ENCODE data around the gene STIM1.
"Not testable (repeated sequence)": the region's sequence is repeated elsewhere in the genome, so short reads cannot be mapped to it uniquely, and the experiment has no call there.

Gene STIM1

GRCh38 chr11:3890014-3890413 lies 34.5 kb downstream of the STIM1 start:
- no peak for DNase-seq

- no peak for DNase-seq
Measured at GRCh38 chr11:3890806-3891205, 35.3 kb downstream of the STIM1 start.

GRCh38 chr11:3891751-3892150 lies 36.3 kb downstream of the STIM1 start:
- no peak for DNase-seq

DNA sequence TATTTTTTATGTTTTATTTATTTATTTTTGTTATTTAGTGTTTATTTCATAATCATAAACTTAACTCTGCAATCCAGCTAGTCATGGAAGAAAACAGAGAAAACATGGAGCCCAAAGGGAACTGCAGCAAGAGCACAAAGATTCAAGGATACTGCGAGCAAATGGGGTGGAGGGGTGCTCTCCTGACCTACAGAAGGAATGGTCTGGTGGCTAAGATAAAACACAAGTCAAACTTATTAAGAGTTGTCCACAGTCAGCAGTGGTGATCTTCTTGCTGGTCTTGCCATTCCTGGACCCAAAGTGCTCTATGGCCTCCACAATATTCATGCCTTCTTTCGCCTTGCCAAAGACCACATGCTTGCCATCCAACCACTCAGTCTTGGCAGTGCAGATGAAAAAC lies 36.7 kb downstream of the STIM1 start:
- no peak for DNase-seq

DNA sequence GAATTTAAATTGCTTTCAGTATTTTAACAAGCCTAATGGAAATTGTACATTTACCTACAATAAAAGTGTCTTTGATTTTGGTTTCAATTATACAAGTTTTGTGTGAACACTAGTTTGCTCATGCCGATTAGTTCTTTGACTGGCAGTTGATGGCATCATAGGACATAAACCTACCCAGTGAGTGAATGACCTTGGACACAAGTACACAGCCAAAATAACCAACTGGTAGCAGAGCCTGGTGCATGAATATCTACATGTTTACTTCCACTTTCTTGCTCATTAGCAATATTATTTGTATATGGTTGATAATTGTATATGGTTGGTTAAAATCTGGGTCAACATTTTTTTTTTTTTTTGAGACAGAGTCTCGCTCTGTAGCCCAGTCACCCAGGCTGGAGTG lies 37.8 kb downstream of the STIM1 start:
- no peak for DNase-seq

GRCh38 chr11:3894128-3894731 lies 38.8 kb downstream of the STIM1 start:
- DNase-seq: peak; percentile 85

DNA sequence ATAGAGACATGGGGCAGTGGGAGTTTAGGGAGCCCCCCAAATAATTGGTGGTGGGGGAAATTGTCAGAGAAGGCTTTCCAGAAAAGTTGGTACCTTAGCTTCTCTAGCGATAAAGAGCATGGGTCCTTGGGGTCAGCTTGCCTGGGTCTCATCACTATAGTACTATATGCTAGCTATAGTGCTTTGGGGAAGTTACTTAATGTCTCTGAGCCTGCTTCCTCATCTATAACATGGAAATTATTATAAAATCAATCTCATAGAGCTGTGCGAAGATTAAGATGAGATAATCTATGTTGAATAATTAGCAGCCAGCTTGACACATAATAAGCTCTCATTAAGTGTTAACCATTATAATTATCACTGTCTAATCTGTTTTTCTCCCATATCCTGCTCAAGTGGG lies 41.2 kb downstream of the STIM1 start:
- no peak for DNase-seq

GRCh38 chr11:3900230-3900629 lies 44.8 kb downstream of the STIM1 start:
- DNase-seq: not testable (repeated sequence)

DNA sequence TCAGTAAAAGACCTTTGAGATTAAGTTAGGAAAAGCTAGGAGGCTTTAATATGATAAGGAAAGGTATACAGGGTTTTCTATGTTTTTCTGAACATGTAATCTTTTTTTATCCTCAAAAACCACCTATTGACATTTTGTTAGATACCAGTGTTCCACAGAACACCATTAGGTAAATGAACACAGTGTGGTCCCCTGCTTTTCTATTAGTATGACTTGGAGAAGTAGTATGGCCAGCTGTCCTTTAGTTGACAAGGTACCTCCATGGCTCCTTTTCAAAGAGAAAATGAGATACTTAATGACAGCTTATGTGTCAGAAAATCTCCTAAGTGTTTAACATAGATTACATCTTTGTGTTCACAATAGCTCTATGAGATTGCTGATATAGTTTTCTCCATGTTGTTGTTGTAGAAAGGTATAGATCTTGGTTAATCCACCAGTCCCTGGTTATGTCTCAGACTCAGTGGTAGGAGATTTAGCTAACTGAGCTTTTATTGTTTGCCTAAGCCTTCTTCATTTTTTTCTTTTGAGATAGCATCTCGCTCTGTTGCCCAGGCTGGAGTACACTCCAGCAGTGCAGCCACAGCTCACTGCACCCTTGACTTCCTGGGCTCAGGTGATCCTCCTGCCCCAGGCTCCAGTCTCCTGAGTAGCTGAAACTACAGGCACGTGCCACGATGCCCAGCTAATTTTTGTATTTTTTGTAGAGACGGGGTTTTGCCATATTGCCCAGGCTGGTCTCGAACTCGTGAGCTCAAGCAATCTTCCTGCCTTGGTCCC lies 46.0 kb downstream of the STIM1 start:
- no peak for DNase-seq

GRCh38 chr11:3902441-3902840 lies 47.0 kb downstream of the STIM1 start:
- DNase-seq: no peak

- DNase-seq: no peak
Measured at GRCh38 chr11:3903207-3903896, 47.9 kb downstream of the STIM1 start.

DNA sequence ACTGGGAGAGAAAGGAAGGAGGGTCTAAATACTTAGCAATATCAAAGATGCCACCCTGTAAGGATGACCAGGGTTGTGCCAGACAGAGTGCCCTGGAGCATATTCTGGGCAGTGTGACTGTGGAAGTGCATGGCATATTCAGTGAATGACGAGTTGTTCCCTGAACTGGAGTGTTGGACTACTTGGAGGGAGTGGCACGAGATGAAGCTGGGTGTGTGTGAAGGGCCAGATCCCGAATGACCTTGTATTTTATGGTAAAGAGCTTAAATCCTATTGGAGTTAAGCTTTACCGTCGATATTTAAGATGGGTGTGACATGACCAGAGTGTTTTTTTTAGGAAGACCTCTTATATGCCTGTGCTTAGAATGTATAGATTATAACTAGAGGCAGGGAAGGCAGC lies 48.8 kb downstream of the STIM1 start:
- DNase-seq: no peak

GRCh38 chr11:3905080-3905953 lies 49.9 kb downstream of the STIM1 start:
- DNase-seq: peak; percentile 59

- DNase-seq: no peak
Measured at GRCh38 chr11:3906166-3906565, 50.7 kb downstream of the STIM1 start.

DNA sequence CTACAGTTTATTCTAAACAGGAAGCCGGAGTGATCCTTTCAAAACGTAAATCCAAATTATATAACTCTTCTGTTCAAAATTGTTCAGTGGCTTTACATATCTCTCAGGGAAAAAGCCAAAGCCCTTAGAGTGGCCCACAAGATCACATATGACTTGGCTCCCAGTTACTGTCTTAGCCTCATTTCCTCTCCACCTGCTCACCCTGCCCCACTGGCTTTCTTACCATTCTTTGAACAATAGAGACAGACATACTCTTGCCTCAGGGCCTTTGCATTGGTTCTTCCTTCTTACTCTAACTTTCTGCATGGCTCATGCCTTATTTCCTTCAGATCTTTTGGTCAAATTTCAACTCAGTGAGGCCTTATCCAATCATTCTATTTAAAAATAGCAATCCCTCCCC lies 52.1 kb downstream of the STIM1 start:
- no peak for DNase-seq

GRCh38 chr11:3909901-3910300 lies 54.4 kb downstream of the STIM1 start:
- DNase-seq: no peak

- no peak for DNase-seq
Measured at GRCh38 chr11:3911908-3912505, 56.5 kb downstream of the STIM1 start.

DNA sequence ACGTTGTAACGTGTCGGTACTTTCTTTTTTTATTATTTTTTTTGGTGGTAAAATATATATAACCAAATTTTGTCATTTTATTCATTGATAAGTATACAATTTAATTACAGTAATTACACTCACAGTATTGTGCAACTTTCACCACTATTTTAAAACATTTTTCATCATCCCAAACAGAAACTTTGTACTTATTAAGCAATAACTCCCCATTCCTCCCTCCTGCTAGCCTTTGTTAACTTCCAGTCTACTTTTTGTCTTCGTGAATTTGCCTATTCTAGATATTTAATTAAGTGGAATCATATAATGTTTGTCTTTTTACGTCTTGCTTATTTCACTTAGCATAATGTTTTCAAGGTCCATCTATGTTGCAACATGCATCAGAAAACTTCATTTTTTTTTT lies 58.5 kb downstream of the STIM1 start:
- no peak for DNase-seq

DNA sequence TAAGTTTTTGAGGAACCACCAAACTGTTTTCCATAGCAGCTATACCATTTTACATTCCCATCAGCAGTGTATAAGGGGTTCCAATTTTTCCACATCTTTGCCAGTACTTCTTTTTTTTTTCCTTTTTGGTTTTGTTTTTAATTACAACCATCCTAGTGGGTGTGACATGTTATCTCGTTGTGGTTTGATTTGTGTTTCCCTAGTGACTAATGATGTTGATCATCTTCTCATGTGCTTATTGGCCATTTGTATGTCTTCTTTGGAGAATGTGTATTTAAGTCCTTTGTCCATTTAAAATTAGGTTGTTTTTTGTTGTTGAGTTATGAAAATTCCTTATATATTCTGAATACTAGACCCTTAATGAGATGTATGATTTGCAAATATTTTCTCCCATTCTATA lies 59.3 kb downstream of the STIM1 start:
- no peak for DNase-seq

DNA sequence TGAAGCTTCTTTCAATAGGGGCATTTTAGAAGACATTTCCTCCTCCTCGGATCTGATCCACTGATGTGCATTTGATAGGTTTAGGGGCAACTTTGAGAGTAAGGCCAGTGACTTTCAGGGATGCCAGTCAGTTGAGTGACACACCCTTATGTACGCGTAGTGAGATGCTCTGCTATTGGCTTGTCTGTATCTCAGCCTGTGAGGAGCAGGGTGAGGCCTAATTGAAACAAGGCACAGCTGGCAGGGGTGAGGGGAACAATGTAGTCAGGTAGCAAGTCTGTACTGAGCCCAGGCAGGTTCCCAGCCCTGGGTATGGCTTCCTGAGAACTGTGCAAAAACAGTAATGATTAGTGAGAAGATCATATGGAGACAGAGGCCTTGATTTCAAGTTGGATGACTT lies 61.5 kb downstream of the STIM1 start:
- DNase-seq: no peak

DNA sequence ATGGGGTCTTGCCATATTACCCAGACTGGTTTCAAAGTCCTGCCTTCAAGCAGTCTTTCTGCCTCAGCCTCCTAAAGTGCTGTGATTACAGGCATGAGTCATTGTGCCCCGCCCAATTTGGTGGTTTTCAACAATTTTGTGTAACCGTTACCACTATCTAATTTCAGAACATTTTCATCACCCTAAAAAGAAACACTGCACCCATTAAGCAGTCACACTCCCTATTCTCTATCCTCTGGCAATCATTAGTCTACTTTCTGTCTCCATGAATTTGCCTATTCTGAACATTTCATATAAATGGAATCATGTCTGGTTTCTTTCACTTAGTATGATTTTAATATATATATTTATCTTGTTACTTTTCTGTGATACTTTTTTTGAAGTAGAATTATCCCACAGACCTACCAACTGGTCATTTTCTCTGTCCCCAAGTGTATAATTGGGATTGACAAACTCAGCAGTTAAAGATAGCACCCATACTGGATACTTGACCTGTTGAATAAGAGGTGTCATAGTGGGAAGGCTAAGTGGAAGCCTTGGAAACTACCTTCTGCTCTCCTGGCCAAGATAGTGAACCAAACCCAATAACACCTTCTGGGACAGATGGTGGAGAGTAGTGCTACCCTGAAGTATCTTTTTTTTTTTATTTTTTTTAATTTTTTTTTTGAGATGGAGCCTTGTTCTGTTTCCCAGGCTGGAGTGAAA lies 64.8 kb downstream of the STIM1 start:
- peak; percentile 67 for DNase-seq

DNA sequence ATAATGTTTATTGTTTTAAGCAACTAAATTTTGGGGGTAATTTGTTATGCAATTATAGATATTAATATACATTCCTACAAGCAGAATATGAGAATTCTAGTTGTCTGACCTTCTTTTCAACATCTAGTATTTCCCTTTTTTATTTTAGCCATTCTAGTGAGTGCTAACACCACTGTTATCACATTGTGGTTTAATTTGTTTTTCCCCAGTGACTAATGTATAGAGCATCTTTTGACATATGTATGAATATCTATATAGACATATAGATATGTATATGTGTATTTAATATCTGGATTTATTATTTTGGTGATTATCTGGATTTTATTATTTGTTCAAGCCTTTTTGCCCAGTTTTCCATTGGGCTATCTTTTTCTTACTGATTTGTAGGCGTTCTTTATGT lies 66.6 kb downstream of the STIM1 start:
- DNase-seq: no peak

All from CD4-positive, alpha-beta T cell treated with Interleukin-15 for 1 hour (primary cell).